GM12878 (cell line): ENCODE data around the gene RGS14. TPM values are rescaled to one million over a fixed set of nuclear protein-coding genes. Genes with fewer than 3 reads are reported as not detected.

ENCODE experiments used
- BACH1 ChIP-seq: fragments of 450-650 bp; IDR thresholded peaks from 2 replicates; pipeline ENCODE4 v1.6.1; 2017; ENCODE audit warnings: mild to moderate bottlenecking, borderline replicate concordance
- BCL11A ChIP-seq: IDR thresholded peaks from 2 replicates; pipeline ENCODE4 v1.6.1; 2011; ENCODE audit warnings: low read depth, low read length
- BMI1 ChIP-seq: fragments of 450-650 bp; IDR thresholded peaks from 2 replicates; pipeline ENCODE4 v1.6.1; 2016; ENCODE audit warnings: mild to moderate bottlenecking, moderate library complexity, borderline replicate concordance
- CREB1 ChIP-seq: IDR thresholded peaks from 2 replicates; pipeline ENCODE4 v1.6.1; 2012; ENCODE audit warnings: low read depth, mild to moderate bottlenecking, inconsistent platforms
- ELK1 ChIP-seq: IDR thresholded peaks from 2 replicates; pipeline ENCODE4 v1.6.1; 2012; ENCODE audit warnings: low read depth, low read length, improper control_type of control experiment
- FOXK2 ChIP-seq: fragments of 450-650 bp; IDR thresholded peaks from 2 replicates; pipeline ENCODE4 v1.6.1; 2017; ENCODE audit warnings: mild to moderate bottlenecking, moderate library complexity
- HDGF ChIP-seq: fragments of 450-650 bp; IDR thresholded peaks from 2 replicates; pipeline ENCODE4 v1.6.1; 2016; ENCODE audit warnings: antibody characterized with exemption
- JUND ChIP-seq: IDR thresholded peaks from 2 replicates; pipeline ENCODE4 v1.6.1; 2012; ENCODE audit warnings: low read depth, mild to moderate bottlenecking, low read length, improper control_type of control experiment, moderate library complexity
- LARP7 ChIP-seq: fragments of 450-650 bp; IDR thresholded peaks from 2 replicates; pipeline ENCODE4 v1.6.1; 2017; ENCODE audit warnings: mild to moderate bottlenecking
- MYC ChIP-seq: IDR thresholded peaks from 2 replicates; pipeline ENCODE4 v1.6.1; 2011; ENCODE audit warnings: mild to moderate bottlenecking, low read length, moderate library complexity, inconsistent platforms; ENCODE audit not compliant: insufficient read depth, insufficient replicate concordance, insufficient read length, severe bottlenecking
- NKRF ChIP-seq: fragments of 450-650 bp; conservative IDR thresholded peaks from 2 replicates; pipeline ENCODE4 v1.6.1; 2017; ENCODE audit warnings: mild to moderate bottlenecking, moderate library complexity
- RUNX3 ChIP-seq: IDR thresholded peaks from 2 replicates; pipeline ENCODE4 v1.6.1; 2012; ENCODE audit warnings: low read length, inconsistent platforms
- SIX5 ChIP-seq: IDR thresholded peaks from 2 replicates; pipeline ENCODE4 v1.6.1; 2011; ENCODE audit warnings: mild to moderate bottlenecking, low read depth, low read length, moderate library complexity; ENCODE audit not compliant: severe bottlenecking
- SMAD1 ChIP-seq: fragments of 450-650 bp; IDR thresholded peaks from 2 replicates; pipeline ENCODE4 v1.6.1; 2018; ENCODE audit warnings: mild to moderate bottlenecking, low read depth; ENCODE audit not compliant: partially characterized antibody
- SUZ12 ChIP-seq: fragments of 200-600 bp; sonication (generic); IDR thresholded peaks from one replicate; pipeline ENCODE4 v1.6.1; 2018; ENCODE audit warnings: antibody characterized with exemption, mild to moderate bottlenecking; ENCODE audit not compliant: unreplicated experiment
- TCF3 ChIP-seq: IDR thresholded peaks from 2 replicates; pipeline ENCODE4 v1.6.1; 2012; ENCODE audit warnings: low read depth, mild to moderate bottlenecking, low read length, borderline replicate concordance; ENCODE audit not compliant: insufficient read depth
- ZNF687 ChIP-seq: fragments of 450-650 bp; IDR thresholded peaks from 2 replicates; pipeline ENCODE4 v1.6.1; 2017; ENCODE audit warnings: mild to moderate bottlenecking, moderate library complexity
- polyA plus RNA-seq, 11 experiments: library from polyadenylated mRNA; depleted of rRNA in 4 of 11; unstranded in 6 of 11; stranded (reverse) in 5 of 11; fragments of >200 nt; fragmentation: Nextera tagmentation in 4 of 11; fragmentation: Illumina TruSeq in 1 of 11; extraction: Ambion mirVana in 4 of 11; extraction: Trizol in 1 of 11; gene quantifications; 1 replicate in 1 of 11; 2 replicates in 10 of 11; pipeline versions ENCODE4 v1.2.1 to v1.2.3, GENCODE V29; 2011 to 2016; ENCODE audit warnings: inconsistent platforms in 2 of 11, missing spikeins in 2 of 11, low read depth in 1 of 11
- total RNA-seq, 4 experiments: library from RNA; depleted of rRNA in 3 of 4; stranded (reverse); fragments of >200 nt in 3 of 4; fragmentation: Illumina TruSeq in 1 of 4; extraction: Trizol in 1 of 4; gene quantifications; 2 replicates each; pipeline versions ENCODE4 v1.2.1 to v1.2.3, GENCODE V29; 2013 to 2021
- TF ChIP-seq, protein P1 (sequence below): fragments of 450-650 bp; IDR thresholded peaks from 2 replicates; pipeline ENCODE4 v1.6.1; 2016; ENCODE audit warnings: mild to moderate bottlenecking
- TF ChIP-seq, protein P2 (sequence below): fragments of 450-650 bp; IDR thresholded peaks from 2 replicates; pipeline ENCODE4 v1.6.1; 2018; ENCODE audit warnings: mild to moderate bottlenecking, low read depth, moderate library complexity; ENCODE audit not compliant: partially characterized antibody

Gene RGS14
- total and polyA plus RNA-seq, 10 of the 15 experiments (the other 5 are each of a cell fraction or from before 2014, with no cell fraction given), result 0.19 to 88.7 (median 54.8) TPM

DNA sequence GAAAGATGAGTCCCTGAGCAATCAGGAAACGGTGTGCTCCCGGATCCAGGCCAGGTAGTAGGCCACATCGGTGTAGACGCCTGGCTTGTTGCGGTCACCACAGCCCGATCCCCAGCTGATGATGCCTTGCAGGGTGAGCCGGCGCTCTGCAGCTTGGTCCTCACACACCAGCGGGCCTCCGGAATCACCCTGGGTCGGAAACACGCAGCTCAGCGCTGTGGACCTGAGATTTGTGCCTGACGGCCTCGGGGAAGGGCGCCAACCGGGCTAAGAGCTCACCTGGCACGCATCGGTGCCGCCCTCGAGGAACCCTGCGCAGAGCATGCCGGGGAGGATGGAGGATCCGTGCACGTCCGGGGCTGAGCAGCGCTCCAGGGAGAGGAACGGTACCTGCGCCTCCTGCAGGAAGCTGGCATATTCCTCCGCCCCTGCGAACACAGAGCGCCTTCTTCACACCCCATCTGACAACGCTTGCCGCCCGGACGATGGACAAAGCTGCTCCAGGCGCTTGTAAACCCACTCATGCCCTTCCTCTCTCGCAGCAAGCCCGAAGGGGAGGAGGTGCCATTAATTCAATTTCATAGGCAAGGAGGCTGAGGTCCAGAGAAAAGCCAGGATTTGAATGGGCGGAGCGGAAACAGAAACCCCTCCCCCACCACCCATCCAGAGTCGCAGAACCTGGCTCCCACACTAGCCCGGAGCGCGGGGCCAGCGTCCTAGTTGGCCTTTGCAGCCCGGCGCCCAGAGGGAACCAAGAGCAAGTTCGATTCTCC is 44.7 kb downstream of the RGS14 start (continued):
- TF ChIP-seq BACH1 (0 out of 2 replicates have a peak, but pooled peaks have one; percentile 41), SIX5 (no peak), BMI1 (no peak), TCF3 (no peak), NKRF (no peak), ZNF687 (peak; percentile 98), SMAD1 (no peak), JUND (no peak), RUNX3 (no peak), SUZ12 (no peak), FOXK2 (no peak), HDGF (no peak), ELK1 (no peak), CREB1 (no peak), BCL11A (no peak), LARP7 (peak; percentile 64; the same call in 1 of the 2 replicates), MYC (no peak)
- TF ChIP-seq, protein P1, sequence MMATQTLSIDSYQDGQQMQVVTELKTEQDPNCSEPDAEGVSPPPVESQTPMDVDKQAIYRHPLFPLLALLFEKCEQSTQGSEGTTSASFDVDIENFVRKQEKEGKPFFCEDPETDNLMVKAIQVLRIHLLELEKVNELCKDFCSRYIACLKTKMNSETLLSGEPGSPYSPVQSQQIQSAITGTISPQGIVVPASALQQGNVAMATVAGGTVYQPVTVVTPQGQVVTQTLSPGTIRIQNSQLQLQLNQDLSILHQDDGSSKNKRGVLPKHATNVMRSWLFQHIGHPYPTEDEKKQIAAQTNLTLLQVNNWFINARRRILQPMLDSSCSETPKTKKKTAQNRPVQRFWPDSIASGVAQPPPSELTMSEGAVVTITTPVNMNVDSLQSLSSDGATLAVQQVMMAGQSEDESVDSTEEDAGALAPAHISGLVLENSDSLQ, result no peak
- TF ChIP-seq, protein P2, sequence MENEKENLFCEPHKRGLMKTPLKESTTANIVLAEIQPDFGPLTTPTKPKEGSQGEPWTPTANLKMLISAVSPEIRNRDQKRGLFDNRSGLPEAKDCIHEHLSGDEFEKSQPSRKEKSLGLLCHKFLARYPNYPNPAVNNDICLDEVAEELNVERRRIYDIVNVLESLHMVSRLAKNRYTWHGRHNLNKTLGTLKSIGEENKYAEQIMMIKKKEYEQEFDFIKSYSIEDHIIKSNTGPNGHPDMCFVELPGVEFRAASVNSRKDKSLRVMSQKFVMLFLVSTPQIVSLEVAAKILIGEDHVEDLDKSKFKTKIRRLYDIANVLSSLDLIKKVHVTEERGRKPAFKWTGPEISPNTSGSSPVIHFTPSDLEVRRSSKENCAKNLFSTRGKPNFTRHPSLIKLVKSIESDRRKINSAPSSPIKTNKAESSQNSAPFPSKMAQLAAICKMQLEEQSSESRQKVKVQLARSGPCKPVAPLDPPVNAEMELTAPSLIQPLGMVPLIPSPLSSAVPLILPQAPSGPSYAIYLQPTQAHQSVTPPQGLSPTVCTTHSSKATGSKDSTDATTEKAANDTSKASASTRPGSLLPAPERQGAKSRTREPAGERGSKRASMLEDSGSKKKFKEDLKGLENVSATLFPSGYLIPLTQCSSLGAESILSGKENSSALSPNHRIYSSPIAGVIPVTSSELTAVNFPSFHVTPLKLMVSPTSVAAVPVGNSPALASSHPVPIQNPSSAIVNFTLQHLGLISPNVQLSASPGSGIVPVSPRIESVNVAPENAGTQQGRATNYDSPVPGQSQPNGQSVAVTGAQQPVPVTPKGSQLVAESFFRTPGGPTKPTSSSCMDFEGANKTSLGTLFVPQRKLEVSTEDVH, result no peak
